Ramos (cell line): ENCODE measurements around the gene IL23R.

Source experiments
- in situ Hi-C: fragments of 300-500 bp; cut with MboI; formaldehyde crosslinking; loops from one replicate; pipeline ENCODE4 v1.14.3; 2022; ENCODE audit warnings: low sequenced_read_pairs; ENCODE audit not compliant: unreplicated experiment

Gene IL23R

DNA sequence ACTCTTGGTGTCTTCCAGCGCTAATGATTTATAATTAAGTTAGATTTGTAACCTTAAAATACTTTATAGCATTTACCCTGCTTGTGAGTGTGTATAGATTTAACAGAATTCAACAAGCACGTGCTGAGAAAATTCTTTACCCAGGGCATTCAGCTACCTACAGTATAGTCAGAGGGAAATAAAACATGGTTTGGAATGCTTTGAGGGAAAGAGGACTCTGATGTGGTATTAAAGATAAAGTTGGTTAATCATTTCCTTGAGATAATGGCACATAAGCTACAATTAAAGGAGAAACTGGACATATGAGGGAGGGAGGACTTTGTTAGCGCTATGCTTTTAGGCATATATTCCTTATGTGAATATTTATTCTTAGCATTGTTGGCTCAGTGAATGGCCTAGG, 115.0 kb downstream of the IL23R start:
- in situ Hi-C loops = no loop called here

DNA sequence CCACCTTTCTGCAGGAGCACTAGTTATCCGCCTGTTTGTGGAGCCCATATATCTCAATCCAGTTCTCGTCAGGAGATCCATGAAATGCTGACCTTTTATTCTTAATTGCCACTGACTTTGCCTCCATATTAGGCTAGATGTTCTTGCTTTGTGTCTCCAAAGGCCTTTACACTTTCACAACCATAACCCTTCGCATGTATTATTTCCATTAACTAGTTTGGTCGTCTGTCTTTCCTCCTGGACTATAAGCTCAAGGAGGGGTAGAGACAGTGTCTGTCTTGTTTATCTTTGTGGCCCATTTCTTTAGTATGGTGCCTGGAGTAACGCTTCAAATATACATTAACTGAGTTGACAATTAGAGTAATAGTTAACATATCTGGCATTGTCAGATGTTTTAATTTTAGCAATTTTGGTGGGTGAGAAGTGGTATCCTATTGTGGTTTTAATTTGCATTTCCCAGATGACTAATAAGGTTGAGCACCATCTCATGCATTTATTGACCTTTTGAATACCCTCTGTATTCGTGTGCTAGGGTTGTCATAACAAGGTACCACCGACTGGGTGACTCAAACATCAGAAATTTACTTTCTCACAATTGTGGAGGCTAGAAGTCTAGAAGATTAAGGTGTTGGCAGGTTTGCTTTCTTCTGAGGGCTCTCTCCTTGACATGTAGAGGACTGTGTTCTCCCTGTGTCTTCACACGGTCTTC, 119.7 kb downstream of the IL23R start:
- in situ Hi-C loops = no loop called here

- in situ Hi-C loops = no loop called here
Observed at GRCh38 chr1:67290236-67290635, 124.0 kb downstream of the IL23R start.

DNA sequence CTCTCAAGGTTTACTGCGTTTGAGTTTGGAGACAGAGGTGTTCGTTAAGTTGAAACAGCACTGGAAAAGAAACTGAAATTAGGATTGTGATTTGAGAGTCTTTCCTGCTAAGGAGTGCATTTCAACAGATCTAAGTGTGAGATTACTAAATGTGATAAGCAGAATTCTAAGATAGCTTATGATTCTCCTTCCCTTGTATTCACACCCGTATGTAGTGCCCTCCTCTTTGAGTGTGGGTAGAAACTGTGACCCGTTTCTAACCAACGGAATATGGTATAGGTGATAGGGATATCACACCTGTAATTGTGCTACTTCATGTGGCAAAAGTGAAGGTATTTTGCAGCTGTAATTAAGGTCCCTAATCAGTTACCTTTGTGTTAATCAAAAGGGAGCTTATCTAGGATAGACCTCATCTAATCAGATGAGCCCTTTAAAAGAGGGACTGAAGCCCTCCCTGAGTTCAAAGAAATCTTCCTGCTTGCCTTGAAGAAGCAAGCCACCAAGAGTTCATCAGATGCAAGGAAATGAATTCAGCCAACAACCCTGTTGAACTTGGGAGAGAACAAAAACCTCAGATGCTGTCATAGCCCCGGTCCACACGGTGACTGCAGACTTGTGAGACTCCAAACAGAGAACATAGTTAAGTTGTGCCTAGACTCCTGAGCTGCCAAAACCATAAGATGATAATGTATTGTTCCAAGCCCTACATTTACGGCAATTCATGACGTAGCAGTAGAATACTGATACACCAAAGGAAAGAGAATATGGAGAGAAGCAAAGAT, 128.8 kb downstream of the IL23R start:
- in situ Hi-C loops = no loop called here

- in situ Hi-C loops = no loop called here
Observed at GRCh38 chr1:67298762-67299161, 132.5 kb downstream of the IL23R start.

DNA sequence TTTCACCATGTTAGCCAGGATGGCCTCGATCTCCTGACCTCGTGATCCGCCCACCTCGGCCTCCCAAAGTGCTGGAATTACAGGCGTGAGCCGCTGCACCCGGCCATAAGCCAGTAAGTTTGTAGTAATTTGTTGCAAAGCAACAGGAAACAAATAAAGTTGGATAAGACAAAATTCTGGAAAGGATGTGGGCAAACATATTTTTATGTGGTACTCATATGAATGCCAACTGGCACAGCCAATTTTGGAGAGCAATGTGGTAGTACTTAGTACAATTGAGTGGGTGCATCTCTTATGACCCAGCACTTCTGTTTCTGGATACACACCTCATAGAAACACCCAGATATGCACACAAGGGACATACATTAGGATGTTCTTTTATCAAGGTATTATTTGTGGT, 133.0 kb downstream of the IL23R start:
- in situ Hi-C loops = no loop called here

DNA sequence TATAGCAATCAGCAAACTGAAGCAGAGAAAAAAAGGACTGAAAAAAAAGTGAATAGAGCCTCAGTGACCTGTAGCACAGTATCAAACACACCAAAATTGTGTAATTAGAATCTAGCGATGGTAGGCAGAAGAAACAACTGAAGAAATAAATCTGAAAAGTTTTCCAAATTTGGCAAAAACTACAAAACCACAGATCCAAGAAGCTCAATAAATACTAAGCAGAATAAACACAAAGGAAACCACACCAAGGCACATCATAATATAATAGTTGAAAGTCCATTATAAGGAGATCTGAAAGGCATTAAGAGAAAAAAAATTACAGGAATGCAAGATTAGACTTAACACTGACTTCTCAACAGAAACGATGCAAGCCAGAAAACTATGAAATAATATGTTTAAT, 134.3 kb downstream of the IL23R start:
- in situ Hi-C loops = no loop called here

DNA sequence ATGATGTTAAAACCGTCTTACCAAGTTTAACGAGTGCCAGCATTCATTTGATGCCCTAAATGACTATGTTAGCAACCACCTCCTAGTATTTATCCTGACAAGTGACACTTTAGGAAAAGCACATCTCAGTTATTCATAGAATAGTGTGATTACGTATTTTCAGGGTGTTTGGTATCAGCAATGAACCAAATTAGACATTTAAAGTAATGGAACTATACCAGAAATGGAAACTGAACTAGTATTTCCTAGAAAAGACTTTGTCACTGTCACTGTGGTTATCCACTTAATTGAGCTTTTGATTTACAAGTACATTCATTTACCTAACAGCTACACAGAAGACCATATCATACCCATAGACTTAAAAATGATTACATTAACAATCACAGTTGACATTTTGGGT, 137.8 kb downstream of the IL23R start:
- in situ Hi-C loops = no loop called here

DNA sequence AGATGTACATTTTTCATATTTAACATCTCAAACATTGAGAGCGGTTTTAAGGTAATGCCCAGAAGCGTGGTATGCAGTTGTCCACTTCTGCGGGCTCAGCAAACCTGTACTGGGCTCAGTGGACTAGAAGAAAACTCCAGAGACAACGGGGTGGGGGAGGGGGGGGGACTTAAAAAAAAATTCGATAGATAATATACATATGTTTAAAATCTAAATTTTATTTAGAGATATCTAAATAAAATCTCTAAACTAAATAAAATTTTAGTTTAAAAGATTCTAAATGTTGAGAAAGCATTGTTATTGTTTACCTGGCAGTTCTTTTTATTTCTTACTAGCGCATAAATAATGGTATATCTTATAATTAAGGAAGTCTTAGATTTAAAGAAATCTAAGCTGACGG, 140.3 kb downstream of the IL23R start:
- in situ Hi-C loops = no loop called here

- in situ Hi-C loops = no loop called here
Observed at GRCh38 chr1:67307251-67308060, 141.2 kb downstream of the IL23R start, which contains the start of gene IL12RB2. TSS of gene IL12RB2 (plus strand) at chr1:67307873. CDS start at chr1:67320369, 12,496 bp downstream.

GRCh38 chr1:67308136-67308535, 141.9 kb downstream of the IL23R start:
- in situ Hi-C loops = no loop called here
